Progenitor cell of endocrine pancreas (in vitro differentiated cells): ENCODE data around the gene DLGAP1. TPM values are rescaled to one million over a fixed set of nuclear protein-coding genes. Genes with fewer than 3 reads are reported as not detected.
A peak's percentile ranks its signal among the peaks of the same experiment; 100 is the strongest.

Experiments used
- DNase-seq: peaks from one replicate; pipeline ENCODE4 v3.0.0; 2021; ENCODE audit warnings: low spot score; ENCODE audit not compliant: unreplicated experiment
- H3K27ac Mint-ChIP-seq: 2 replicates; pipeline ENCODE4 v1.8.0; 2021; ENCODE audit warnings: mild to moderate bottlenecking, moderate library complexity, mixed read lengths
- H3K27me3 Mint-ChIP-seq: 2 replicates; pipeline ENCODE4 v1.8.0; 2021; ENCODE audit warnings: mixed read lengths
- H3K36me3 Mint-ChIP-seq: 2 replicates; pipeline ENCODE4 v1.8.0; 2022; ENCODE audit warnings: mixed read lengths; ENCODE audit not compliant: insufficient read depth
- H3K4me1 Mint-ChIP-seq: 2 replicates; pipeline ENCODE4 v1.8.0; 2021; ENCODE audit warnings: low read depth, mixed read lengths
- H3K4me3 Mint-ChIP-seq: 2 replicates; pipeline ENCODE4 v1.8.0; 2021; ENCODE audit warnings: low read depth, mild to moderate bottlenecking, moderate library complexity, mixed read lengths
- H3K9me3 Mint-ChIP-seq: 2 replicates; pipeline ENCODE4 v1.8.0; 2021; ENCODE audit warnings: low read depth, mixed read lengths
- CTCF ChIP-seq: fragments of 200-600 bp; sonication (generic); IDR thresholded peaks from one replicate; pipeline ENCODE4 v1.5.0; 2021; ENCODE audit warnings: antibody characterized with exemption, mild to moderate bottlenecking; ENCODE audit not compliant: unreplicated experiment
- total RNA-seq: library from RNA; stranded (reverse); gene quantifications from 2 replicates; pipeline ENCODE4 v1.2.1, GENCODE V29; 2021

Gene DLGAP1
- total RNA-seq, 1 donor from 2014 or later, result 16.7 TPM

- no peak for TF ChIP-seq CTCF
- no peak for DNase-seq
- Mint-ChIP-seq H3K36me3 (peaks cover 1% of the 10 kb centered on the region), H3K4me3 (no peak overlapping the region), H3K27ac (no peak overlapping the region), H3K27me3 (no peaks in the 10 kb centered on the region), H3K4me1 (peaks cover 17% of the 10 kb centered on the region), H3K9me3 (peaks cover 7% of the 10 kb centered on the region)
Observed at GRCh38 chr18:3689986-3690763, 764.9 kb downstream of the DLGAP1 start.

DNA sequence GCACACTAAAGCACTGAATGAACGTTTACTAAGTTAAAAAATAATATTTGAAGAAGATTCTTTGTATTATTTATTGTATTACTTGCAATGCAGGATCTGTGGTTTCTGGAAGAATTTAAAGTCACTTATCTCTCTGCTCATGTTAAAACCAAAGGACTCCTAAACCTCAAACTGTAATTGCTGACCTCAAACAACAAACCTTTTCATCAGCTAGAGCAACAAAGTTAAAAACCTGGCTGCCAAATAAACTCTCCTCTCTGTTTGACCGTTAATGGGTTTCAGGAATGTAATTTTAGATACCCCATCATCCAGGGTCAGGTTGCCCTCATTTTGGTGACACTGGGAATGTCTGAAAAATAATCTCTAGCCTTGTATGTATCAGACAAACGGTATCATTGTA is 766.0 kb downstream of the DLGAP1 start:
- no peaks in the 10 kb centered on the region for H3K27me3 Mint-ChIP-seq
- TF ChIP-seq CTCF, result no peak
- peaks cover 4% of the 10 kb centered on the region for H3K9me3 Mint-ChIP-seq
- H3K4me1 Mint-ChIP-seq, result peaks cover 17% of the 10 kb centered on the region
- no peak overlapping the region for H3K4me3 Mint-ChIP-seq
- peaks cover 1% of the 10 kb centered on the region for H3K36me3 Mint-ChIP-seq
- no peak for DNase-seq
- peak overlapping the region; percentile 10 for H3K27ac Mint-ChIP-seq

GRCh38 chr18:3688690-3689089 is 766.4 kb downstream of the DLGAP1 start:
- H3K27me3 Mint-ChIP-seq, result no peaks in the 10 kb centered on the region
- H3K36me3 Mint-ChIP-seq, result peaks cover 1% of the 10 kb centered on the region
- peak overlapping the region; percentile 61 for H3K27ac Mint-ChIP-seq
- no peak for DNase-seq
- H3K4me3 Mint-ChIP-seq, result no peak overlapping the region
- H3K4me1 Mint-ChIP-seq, result peaks cover 17% of the 10 kb centered on the region
- TF ChIP-seq CTCF, result no peak
- peaks cover 4% of the 10 kb centered on the region for H3K9me3 Mint-ChIP-seq

DNA sequence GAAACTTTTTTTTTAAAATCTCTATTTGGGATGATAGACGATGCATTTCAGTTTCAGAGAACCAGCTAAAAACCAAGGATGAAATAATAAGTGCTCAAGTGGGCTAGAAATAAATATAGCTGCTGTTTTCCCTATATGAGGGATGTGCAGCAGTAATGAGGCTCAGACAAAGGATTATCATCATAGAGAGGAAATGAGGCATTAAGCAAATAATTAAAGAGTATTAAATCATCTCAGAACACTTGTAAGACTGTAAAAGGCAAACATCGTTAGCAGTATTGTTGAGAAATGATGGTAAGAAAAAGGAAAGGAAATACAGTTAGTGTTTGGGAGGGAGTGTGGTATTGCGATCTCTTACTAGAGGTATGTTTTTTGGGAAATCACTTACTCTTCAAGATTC is 771.6 kb downstream of the DLGAP1 start:
- Mint-ChIP-seq H3K36me3 (peaks cover 6% of the 10 kb centered on the region), H3K4me1 (peaks cover 4% of the 10 kb centered on the region), H3K4me3 (no peak overlapping the region), H3K27ac (no peak overlapping the region), H3K9me3 (peaks cover 13% of the 10 kb centered on the region), H3K27me3 (no peaks in the 10 kb centered on the region)
- no peak for TF ChIP-seq CTCF
- DNase-seq, result no peak

GRCh38 chr18:3682061-3682460 is 773.0 kb downstream of the DLGAP1 start:
- Mint-ChIP-seq H3K27me3 (no peaks in the 10 kb centered on the region), H3K4me3 (no peak overlapping the region), H3K36me3 (peaks cover 5% of the 10 kb centered on the region), H3K9me3 (peaks cover 13% of the 10 kb centered on the region), H3K4me1 (no peaks in the 10 kb centered on the region), H3K27ac (no peak overlapping the region)
- no peak for DNase-seq
- no peak for TF ChIP-seq CTCF
